Esophagus mucosa (tissue), 1 donor: Measurements from ENCODE around the gene PRR22. TPM values are rescaled to one million over a fixed set of nuclear protein-coding genes. Genes with fewer than 3 reads are reported as not detected.

Experiments used
- ATAC-seq: fragments of 200-7000 bp; cut with Tn5 transposase; one replicate; pipeline ENCODE4 v1.9.1; 2020
- total RNA-seq: library from RNA; stranded (reverse); gene quantifications from one replicate; pipeline ENCODE4 v1.2.4, GENCODE V29; 2023
- donor health status: DM: yes; HTN: yes; CAD: no.

PRR22 gene
- total RNA-seq, 1 donor from 2014 or later = 1.8 TPM

GRCh38 chr19:5814123-5814851 lies 29.7 kb upstream of the PRR22 start:
- peak; percentile 61 for ATAC-seq

- ATAC-seq = no peak
These were observed 26.6 kb upstream of the PRR22 start for GRCh38 chr19:5811117-5811516.

- no peak for ATAC-seq
These were observed 24.9 kb upstream of the PRR22 start for GRCh38 chr19:5809469-5809868.

GRCh38 chr19:5809053-5809452 lies 24.5 kb upstream of the PRR22 start:
- no peak for ATAC-seq

- no peak for ATAC-seq
These were observed 23.7 kb upstream of the PRR22 start for GRCh38 chr19:5808120-5808816.

GRCh38 chr19:5806905-5807304 lies 22.4 kb upstream of the PRR22 start:
- ATAC-seq = no peak

GRCh38 chr19:5806133-5806489 lies 21.6 kb upstream of the PRR22 start:
- ATAC-seq = no peak

GRCh38 chr19:5805462-5806132 lies 21.1 kb upstream of the PRR22 start:
- peak; percentile 14 for ATAC-seq

- peak; percentile 7 for ATAC-seq
These were observed 20.2 kb upstream of the PRR22 start, which contains the start of gene NRTN for GRCh38 chr19:5804516-5805461. Gene NRTN, plus strand, starts transcription at chr19:5805067. Its CDS starts 19,099 bp downstream, at chr19:5824166.

GRCh38 chr19:5803752-5804515 lies 19.4 kb upstream of the PRR22 start:
- ATAC-seq = peak; percentile 72

GRCh38 chr19:5803441-5803751 lies 18.9 kb upstream of the PRR22 start:
- no peak for ATAC-seq

GRCh38 chr19:5801796-5802619 lies 17.5 kb upstream of the PRR22 start:
- ATAC-seq = no peak

GRCh38 chr19:5800361-5801270 lies 16.1 kb upstream of the PRR22 start:
- no peak for ATAC-seq

- peak; percentile 0 for ATAC-seq
These were observed 15.0 kb upstream of the PRR22 start for GRCh38 chr19:5799247-5800241.

GRCh38 chr19:5798244-5798643 lies 13.7 kb upstream of the PRR22 start:
- no peak for ATAC-seq

GRCh38 chr19:5795382-5795919 lies 10.9 kb upstream of the PRR22 start:
- ATAC-seq = no peak

- ATAC-seq = no peak
These were observed 8.6 kb upstream of the PRR22 start for GRCh38 chr19:5793188-5793587.

GRCh38 chr19:5792224-5792623 lies 7.7 kb upstream of the PRR22 start:
- no peak for ATAC-seq
